ENCODE data around the gene SPRR4. TPM values are rescaled to one million over a fixed set of nuclear protein-coding genes. Genes with fewer than 3 reads are reported as not detected.

Gene SPRR4
- total RNA-seq, 4 donors from 2014 or later, result not detected

DNA sequence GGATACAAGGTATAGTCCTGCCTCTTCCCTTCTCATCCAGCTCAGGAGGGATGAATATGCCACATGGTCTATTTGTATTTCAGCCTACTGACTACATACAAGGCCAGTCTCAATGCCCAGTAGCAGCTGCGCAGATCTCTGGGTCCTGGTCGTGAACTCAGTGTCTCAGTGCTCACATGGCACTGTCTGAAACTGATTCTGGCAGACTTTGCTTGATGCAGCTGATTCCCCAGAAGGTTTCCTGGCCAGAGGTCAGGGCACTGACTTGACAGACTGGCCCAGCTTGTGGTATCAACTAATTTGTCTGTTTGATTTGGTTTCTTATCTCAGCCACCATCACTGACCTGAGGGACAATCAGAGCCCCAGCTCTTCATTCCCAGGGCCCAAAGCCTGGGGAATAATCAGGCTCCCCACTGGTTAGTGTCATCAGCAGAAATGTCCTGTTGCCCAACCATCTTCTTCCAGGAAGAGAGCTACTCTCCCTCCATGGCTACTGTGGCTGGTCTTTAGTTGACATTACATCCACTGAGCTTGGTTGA is 7.5 kb upstream of the SPRR4 start:
- TF ChIP-seq POLR2AphosphoS5 (IDR thresholded peaks at IDR 0.05) (no peak), POLR2A (IDR thresholded peaks at IDR 0.05) (no peak), CTCF (IDR thresholded peaks at IDR 0.05) (no peak), EP300 (IDR thresholded peaks at IDR 0.05) (no peak)
- Histone ChIP-seq H3K4me1 (no peaks in the 10 kb centered on the region), H3K36me3 (no peaks in the 10 kb centered on the region), H3K4me3 (no peak overlapping the region), H3K27ac (no peak overlapping the region), H3K9me3 (no peaks in the 10 kb centered on the region), H3K27me3 (no peaks in the 10 kb centered on the region)
- WGBS, 2 donors (ENCODE audit: low coverage in 1 of 2), result 75 to 76% methylated on average over 2 of the region's 2 CpGs
- no peak for ATAC-seq

DNA sequence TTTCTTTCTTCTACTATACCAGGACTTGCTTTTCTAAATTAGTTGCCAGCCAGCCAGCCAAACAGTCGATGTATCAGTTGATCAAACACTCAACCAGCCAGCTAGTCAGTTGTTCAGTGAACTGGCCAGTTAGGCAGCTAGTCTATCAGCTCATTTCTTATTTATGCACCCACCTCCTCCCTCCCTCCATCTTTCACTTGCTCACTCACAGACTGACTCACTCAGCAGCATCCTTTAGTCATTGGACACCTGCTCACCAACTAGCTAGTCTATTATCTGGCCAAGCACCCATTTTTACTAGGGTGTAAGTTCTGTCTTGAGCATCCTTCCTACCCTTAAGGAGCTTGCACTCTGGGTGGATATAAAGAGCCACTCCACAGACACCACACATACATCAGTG is 5.9 kb upstream of the SPRR4 start:
- Histone ChIP-seq H3K4me1 (no peaks in the 10 kb centered on the region), H3K4me3 (no peak overlapping the region), H3K9me3 (no peaks in the 10 kb centered on the region), H3K27ac (no peak overlapping the region), H3K36me3 (no peaks in the 10 kb centered on the region), H3K27me3 (no peaks in the 10 kb centered on the region)
- TF ChIP-seq CTCF (IDR thresholded peaks at IDR 0.05), result no peak
- no peak for TF ChIP-seq POLR2A (IDR thresholded peaks at IDR 0.05)
- 77 to 100% methylated on average over 1 of the region's 1 CpG for WGBS, 2 donors (ENCODE audit: low coverage in 1 of 2)
- no peak for ATAC-seq

- H3K27me3 ChIP-seq, result no peaks in the 10 kb centered on the region
- no peaks in the 10 kb centered on the region for H3K9me3 ChIP-seq
- ATAC-seq, result no peak
- no peaks in the 10 kb centered on the region for H3K36me3 ChIP-seq
- H3K27ac ChIP-seq, result no peak overlapping the region
- H3K4me1 ChIP-seq, result no peaks in the 10 kb centered on the region
- H3K4me3 ChIP-seq, result no peak overlapping the region
- 44 to 64% methylated on average over 2 to 4 of the region's 4 CpGs for WGBS, 2 donors (ENCODE audit: low coverage in 1 of 2)
- TF ChIP-seq POLR2AphosphoS5 (IDR thresholded peaks at IDR 0.05) (no peak), EP300 (IDR thresholded peaks at IDR 0.05) (no peak), CTCF (IDR thresholded peaks at IDR 0.05) (no peak)
Observed at GRCh38 chr1:152965853-152966252, 4.6 kb upstream of the SPRR4 start.

GRCh38 chr1:152967201-152967600 is 3.2 kb upstream of the SPRR4 start:
- Histone ChIP-seq H3K4me3 (no peak overlapping the region), H3K27ac (no peak overlapping the region), H3K36me3 (no peaks in the 10 kb centered on the region), H3K9me3 (no peaks in the 10 kb centered on the region), H3K4me1 (no peaks in the 10 kb centered on the region), H3K27me3 (no peaks in the 10 kb centered on the region)
- ATAC-seq, result no peak
- 55% methylated on average over 2 of the region's 7 CpGs; no CpG with 5 or more reads in 1 of the 2 donors for WGBS, 2 donors (ENCODE audit: low coverage in 1 of 2)
- TF ChIP-seq EP300 (IDR thresholded peaks at IDR 0.05), result no peak
- no peak for TF ChIP-seq CTCF (IDR thresholded peaks at IDR 0.05)
- no peak for TF ChIP-seq POLR2AphosphoS5 (IDR thresholded peaks at IDR 0.05)
- TF ChIP-seq POLR2A (IDR thresholded peaks at IDR 0.05), result no peak

- no peak for ATAC-seq
- Histone ChIP-seq H3K27me3 (no peaks in the 10 kb centered on the region), H3K27ac (no peak overlapping the region), H3K9me3 (no peaks in the 10 kb centered on the region), H3K4me1 (no peaks in the 10 kb centered on the region), H3K36me3 (no peaks in the 10 kb centered on the region), H3K4me3 (no peak overlapping the region)
- WGBS, 2 donors (ENCODE audit: low coverage in 1 of 2), result 39 to 67% methylated on average over 1 to 2 of the region's 2 CpGs
- TF ChIP-seq EP300 (IDR thresholded peaks at IDR 0.05) (no peak), POLR2AphosphoS5 (IDR thresholded peaks at IDR 0.05) (no peak), POLR2A (IDR thresholded peaks at IDR 0.05) (no peak), CTCF (IDR thresholded peaks at IDR 0.05) (no peak)
Observed at GRCh38 chr1:152968248-152968647, 2.2 kb upstream of the SPRR4 start.

Data from gastroesophageal sphincter (tissue), 4 donors.